ENCODE data around the gene CITED2. TPM values are rescaled to one million over a fixed set of nuclear protein-coding genes. Genes with fewer than 3 reads are reported as not detected.

CITED2 gene
- total RNA-seq, 2 experiments from 2014 or later, result 45.1 to 58.1 TPM

DNA sequence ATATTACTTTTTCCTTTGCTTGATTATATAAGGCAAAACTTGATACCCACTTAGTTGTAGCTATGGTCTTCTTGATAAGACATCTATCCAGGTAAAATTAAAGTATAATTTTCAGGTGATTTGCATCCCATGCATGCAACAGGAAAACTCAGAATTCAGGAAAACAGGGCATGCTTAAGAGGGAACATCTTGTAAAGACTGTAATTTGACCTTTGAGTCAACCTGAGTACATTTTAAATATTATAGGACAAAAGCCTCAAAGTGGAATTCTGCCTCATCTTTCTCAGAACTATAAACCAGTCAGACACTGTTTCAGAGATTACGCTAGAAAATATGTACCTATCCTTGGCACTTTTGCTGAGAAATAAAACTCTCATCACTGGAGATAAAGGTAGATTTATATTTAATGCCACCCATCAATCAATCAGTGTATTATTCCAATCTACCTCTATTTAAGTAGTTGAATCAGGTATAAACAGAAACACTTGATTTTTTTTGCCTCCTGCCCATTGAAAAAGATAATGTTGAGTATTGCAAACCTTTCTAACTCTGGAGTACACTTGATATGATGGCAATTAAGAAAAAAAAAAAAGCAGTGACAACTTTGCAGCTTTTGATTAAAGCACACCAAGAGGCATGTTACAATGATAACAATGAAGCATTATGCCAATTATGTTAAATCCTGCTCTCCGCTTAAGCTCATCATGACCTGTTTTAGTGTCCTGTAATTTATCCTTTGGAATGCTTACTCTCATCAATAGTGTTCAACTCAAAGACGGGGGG, 2.8 kb downstream of the CITED2 start:
- H3K4me3 Mint-ChIP-seq, result peak overlapping the region; percentile 99
- ChIA-PET CTCF (interaction anchor here (0.9 to 7.7 kb wide), 6 partner anchors 22 to 265 kb away, joined by 3 to 94 read pairs (median 4); no protein-coding TSS in a partner anchor), POLR2A (no interaction called here)
- intact Hi-C loops (cut with DNase I, micrococcal nuclease), result loop anchor here (2.0 to 10.0 kb wide), 9 partner anchors 149 to 1553 kb away; partner anchors contain the start of genes ABRACL (in 1 of the 2) and REPS1 (in 1 of the 2)
- H3K9me3 Mint-ChIP-seq (ENCODE audit: low read depth), result no peaks in the 10 kb centered on the region
- no peaks in the 10 kb centered on the region for H3K27me3 Mint-ChIP-seq
- DNase-seq, result no peak
- H3K4me1 Mint-ChIP-seq, result peaks cover 43% of the 10 kb centered on the region
- peaks cover 30% of the 10 kb centered on the region for H3K36me3 Mint-ChIP-seq (ENCODE audit: low read depth)
- peak overlapping the region; percentile 79 for H3K27ac Mint-ChIP-seq
- ATAC-seq, result no peak

DNA sequence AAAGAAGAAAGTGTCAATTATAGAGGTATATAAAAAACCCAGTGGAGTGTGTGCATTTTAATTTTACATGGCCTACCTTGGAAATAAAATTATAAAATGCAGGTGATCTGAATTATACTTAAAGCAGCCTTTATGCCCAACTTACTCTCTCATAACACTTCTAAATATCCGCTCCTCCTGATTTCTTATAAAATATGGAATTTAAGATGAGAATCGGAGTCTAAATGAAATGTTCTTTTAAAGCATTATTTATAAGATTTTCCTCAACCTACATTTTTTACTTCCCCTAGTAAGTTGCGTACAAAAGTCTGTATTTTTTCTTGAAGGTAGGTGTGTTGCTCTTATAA, 3.5 kb downstream of the CITED2 start:
- ChIA-PET CTCF (interaction anchor here (0.6 to 7.7 kb wide), 12 partner anchors 10 to 264 kb away, joined by 3 to 94 read pairs (median 6); no protein-coding TSS in a partner anchor), POLR2A (interaction anchor here (0.7 kb wide), 1 partner anchor 382 kb away, joined by 6 read pairs; no protein-coding TSS in a partner anchor)
- ATAC-seq (no peak), DNase-seq (no peak)
- Mint-ChIP-seq H3K27ac (peak overlapping the region; percentile 49), H3K4me3 (peak overlapping the region; percentile 99), H3K9me3 (ENCODE audit: low read depth) (no peaks in the 10 kb centered on the region), H3K27me3 (no peaks in the 10 kb centered on the region), H3K36me3 (ENCODE audit: low read depth) (peaks cover 30% of the 10 kb centered on the region), H3K4me1 (peaks cover 38% of the 10 kb centered on the region)
- intact Hi-C loops (cut with DNase I, micrococcal nuclease), result loop anchor here (2.0 to 10.0 kb wide), 7 partner anchors 344 to 1554 kb away; partner anchors contain the start of genes ABRACL (in 1 of the 2) and REPS1 (in 1 of the 2)

DNA sequence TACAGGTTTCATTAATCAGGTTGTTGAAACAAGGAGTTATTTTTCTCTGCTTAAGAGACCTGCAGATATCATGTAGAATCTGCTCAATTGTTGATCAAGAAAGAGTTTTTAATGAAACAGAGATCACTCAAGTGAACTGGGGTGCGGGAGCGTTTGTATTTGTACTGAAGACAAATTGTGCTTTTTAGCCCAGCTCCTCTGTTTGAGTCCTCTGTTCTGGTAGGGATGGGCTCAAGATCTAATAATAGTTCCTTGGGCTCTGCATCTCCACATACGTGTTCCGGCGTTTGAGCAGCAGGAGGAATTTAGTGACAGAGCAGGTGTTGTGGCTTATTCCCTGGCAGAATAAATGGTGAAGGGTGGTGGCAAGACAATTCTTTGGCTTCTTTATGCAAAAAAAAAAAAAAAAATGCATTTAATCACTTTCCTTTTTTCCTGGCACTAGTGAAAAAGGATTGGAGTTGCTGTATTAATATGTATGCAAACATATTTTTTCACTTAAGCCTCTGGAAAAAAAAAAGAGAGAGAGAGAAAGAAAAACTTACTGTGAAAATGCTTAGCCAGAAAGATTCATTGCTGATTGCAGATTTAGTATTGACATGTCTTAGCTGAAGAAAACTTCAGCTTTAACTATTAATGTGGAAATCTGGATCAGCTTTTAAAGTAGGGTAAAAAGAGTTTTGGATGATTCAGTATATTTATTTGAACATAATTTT, 4.0 kb downstream of the CITED2 start:
- no peaks in the 10 kb centered on the region for H3K27me3 Mint-ChIP-seq

DNA sequence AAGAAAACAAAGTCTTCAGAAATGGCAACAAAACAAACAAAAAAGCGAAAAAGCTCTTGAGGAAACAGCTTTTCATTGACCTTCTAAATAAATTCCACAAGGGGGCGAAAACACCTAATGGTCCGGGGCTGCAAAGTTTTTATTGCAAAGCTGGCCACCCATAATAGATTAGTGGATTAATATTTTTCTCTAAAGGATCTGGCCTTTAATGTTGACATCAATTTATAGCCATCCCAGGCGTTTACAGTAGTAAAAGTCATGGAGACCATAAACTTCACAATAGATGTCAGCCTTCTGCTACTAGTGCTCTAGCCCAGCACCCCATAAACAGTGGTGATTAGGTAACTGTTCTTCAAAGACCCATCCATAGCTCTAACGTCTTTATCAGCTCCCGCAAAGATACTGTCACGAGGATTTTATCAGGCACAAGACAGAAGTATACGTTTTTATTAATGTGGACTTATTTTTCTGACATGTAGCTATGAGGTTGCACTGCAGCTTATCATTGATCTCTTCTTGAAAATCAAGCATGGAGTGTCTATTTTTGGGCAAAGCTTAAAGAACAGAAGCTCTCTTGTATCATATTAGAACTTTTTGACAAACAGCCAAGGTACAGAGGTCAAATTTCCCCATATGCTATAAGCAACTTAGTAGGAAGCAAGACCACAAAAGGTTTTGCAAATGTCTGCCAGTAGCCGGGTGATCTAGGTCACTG, 4.7 kb downstream of the CITED2 start:
- ChIA-PET CTCF (interaction anchor here (0.7 to 7.7 kb wide), 45 partner anchors 9 to 625 kb away, joined by 3 to 94 read pairs (median 4); no protein-coding TSS in a partner anchor), POLR2A (interaction anchor here (0.6 to 1.4 kb wide), 5 partner anchors 13 to 233 kb away, joined by 4 to 11 read pairs (median 5); no protein-coding TSS in a partner anchor)
- no peaks in the 10 kb centered on the region for H3K27me3 Mint-ChIP-seq
- H3K27ac Mint-ChIP-seq, result peak overlapping the region; percentile 49
- DNase-seq, result peak; percentile 32
- ATAC-seq, result no peak
- no peaks in the 10 kb centered on the region for H3K9me3 Mint-ChIP-seq (ENCODE audit: low read depth)
- peak overlapping the region; percentile 12 for H3K4me3 Mint-ChIP-seq
- H3K36me3 Mint-ChIP-seq (ENCODE audit: low read depth), result peaks cover 30% of the 10 kb centered on the region
- intact Hi-C loops (cut with DNase I, micrococcal nuclease), result loop anchor here (2.0 to 10.0 kb wide), 8 partner anchors 342 to 1555 kb away; partner anchors contain the start of genes ABRACL (in 1 of the 2) and REPS1 (in 1 of the 2)
- peaks cover 37% of the 10 kb centered on the region for H3K4me1 Mint-ChIP-seq

More for the DNA sequence above, 4.0 kb downstream of the CITED2 start:
- Mint-ChIP-seq H3K36me3 (ENCODE audit: low read depth) (peaks cover 30% of the 10 kb centered on the region), H3K27ac (peak overlapping the region; percentile 49), H3K9me3 (ENCODE audit: low read depth) (no peaks in the 10 kb centered on the region), H3K4me1 (peaks cover 37% of the 10 kb centered on the region), H3K4me3 (peak overlapping the region; percentile 12)
- DNase-seq (no peak), ATAC-seq (no peak)
- intact Hi-C loops (cut with DNase I, micrococcal nuclease), result loop anchor here (2.0 to 10.0 kb wide), 7 partner anchors 343 to 1554 kb away; partner anchors contain the start of genes ABRACL (in 1 of the 2) and REPS1 (in 1 of the 2)
- CTCF ChIA-PET, result interaction anchor here (0.6 to 7.7 kb wide), 39 partner anchors 10 to 570 kb away, joined by 3 to 94 read pairs (median 5); no protein-coding TSS in a partner anchor
- POLR2A ChIA-PET, result interaction anchor here (0.7 to 1.4 kb wide), 4 partner anchors 108 to 381 kb away, joined by 5 to 11 read pairs (median 6); no protein-coding TSS in a partner anchor

DNA sequence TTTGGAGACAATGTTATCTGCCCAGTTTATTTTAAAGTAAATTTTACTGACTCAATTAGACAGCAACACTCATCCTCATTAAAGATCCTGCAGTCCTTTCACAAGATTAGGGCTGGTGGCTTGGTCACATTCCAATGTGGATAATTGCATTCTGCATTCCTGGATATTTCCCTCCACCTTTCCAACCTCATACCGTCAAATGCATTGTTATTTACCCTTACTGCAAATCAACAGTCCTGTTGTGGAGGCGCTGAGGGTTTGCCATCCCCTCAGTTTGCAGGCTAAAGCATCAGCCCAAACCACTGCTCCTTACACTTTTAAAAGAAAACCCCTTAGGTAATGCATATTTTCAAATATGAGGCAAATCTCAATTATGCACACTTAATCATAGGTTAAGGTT, 5.4 kb downstream of the CITED2 start:
- intact Hi-C loops (cut with DNase I, micrococcal nuclease), result loop anchor here in 1 of 2 experiments (2.0 kb wide), 1 partner anchor 1552 kb away; no protein-coding TSS in a partner anchor
- Mint-ChIP-seq H3K36me3 (ENCODE audit: low read depth) (peaks cover 27% of the 10 kb centered on the region), H3K9me3 (ENCODE audit: low read depth) (no peaks in the 10 kb centered on the region), H3K4me3 (no peak overlapping the region), H3K27ac (no peak overlapping the region), H3K27me3 (no peaks in the 10 kb centered on the region), H3K4me1 (peaks cover 43% of the 10 kb centered on the region)
- ATAC-seq, result no peak
- no peak for DNase-seq
- ChIA-PET CTCF (interaction anchor here (0.7 to 7.7 kb wide), 37 partner anchors 8 to 625 kb away, joined by 3 to 94 read pairs (median 4); no protein-coding TSS in a partner anchor), POLR2A (interaction anchor here (0.6 to 1.4 kb wide), 3 partner anchors 61 to 232 kb away, joined by 4 to 5 read pairs (median 5); no protein-coding TSS in a partner anchor)

DNA sequence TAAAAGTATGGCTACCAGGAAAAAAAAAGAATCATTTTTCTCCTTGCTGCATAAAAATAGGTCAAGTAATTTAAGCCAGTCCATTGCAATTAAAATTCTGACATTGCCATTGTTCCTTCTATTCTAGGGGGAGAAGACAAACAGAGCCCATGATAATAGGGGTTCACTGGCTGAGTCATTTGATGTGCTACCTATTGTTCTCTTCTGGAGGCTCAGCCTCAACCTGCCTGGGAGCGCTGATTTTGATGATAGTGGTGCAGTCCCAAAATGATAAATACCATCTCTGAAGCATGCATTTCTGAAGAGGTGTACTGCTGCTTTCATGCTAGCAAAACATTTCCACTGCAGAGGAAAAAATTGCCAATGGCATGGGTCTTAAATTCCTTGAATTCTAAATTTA, 5.8 kb downstream of the CITED2 start:
- Mint-ChIP-seq H3K27ac (no peak overlapping the region), H3K27me3 (no peaks in the 10 kb centered on the region), H3K36me3 (ENCODE audit: low read depth) (peaks cover 23% of the 10 kb centered on the region), H3K9me3 (ENCODE audit: low read depth) (no peaks in the 10 kb centered on the region), H3K4me3 (no peak overlapping the region), H3K4me1 (peaks cover 45% of the 10 kb centered on the region)
- intact Hi-C loops (cut with DNase I, micrococcal nuclease), result loop anchor here in 1 of 2 experiments (2.0 kb wide), 1 partner anchor 1552 kb away; no protein-coding TSS in a partner anchor
- DNase-seq (no peak), ATAC-seq (no peak)
- POLR2A ChIA-PET, result interaction anchor here (0.6 kb wide), 1 partner anchor 213 kb away, joined by 9 read pairs; no protein-coding TSS in a partner anchor
- CTCF ChIA-PET, result interaction anchor here (1.0 kb wide), 1 partner anchor 244 kb away, joined by 4 read pairs; no protein-coding TSS in a partner anchor

DNA sequence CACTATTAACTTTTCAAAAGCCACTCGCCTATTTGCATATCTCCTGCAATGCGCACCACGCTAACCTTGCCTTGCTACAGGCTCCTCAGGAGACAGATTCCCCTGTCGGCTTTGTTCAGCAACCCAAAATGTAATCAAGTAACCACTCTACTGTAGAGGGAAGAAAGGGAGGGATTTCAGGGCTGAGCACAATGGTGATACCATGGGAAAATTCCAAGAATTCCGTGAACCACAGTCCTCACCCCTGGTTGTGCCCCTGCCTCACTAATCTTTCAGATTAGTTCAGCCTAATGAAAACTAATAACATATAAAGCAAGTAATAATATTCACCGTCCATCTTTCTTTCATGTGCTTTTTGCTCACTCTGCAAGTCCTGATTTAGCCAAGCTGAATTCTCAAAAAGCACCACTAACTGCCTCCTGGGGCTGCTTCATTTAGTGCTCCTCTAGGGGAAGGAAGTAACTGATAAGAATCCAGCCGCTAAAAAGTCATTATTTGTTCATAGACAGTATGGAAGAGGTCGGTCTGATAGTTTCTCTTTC, 6.6 kb downstream of the CITED2 start:
- H3K27ac Mint-ChIP-seq, result no peak overlapping the region
- ChIA-PET POLR2A (interaction anchor here (0.6 kb wide), 1 partner anchor 212 kb away, joined by 9 read pairs; no protein-coding TSS in a partner anchor), CTCF (interaction anchor here (0.7 to 1.0 kb wide), 3 partner anchors 135 to 243 kb away, joined by 3 to 4 read pairs (median 3); no protein-coding TSS in a partner anchor)
- peaks cover 49% of the 10 kb centered on the region for H3K4me1 Mint-ChIP-seq
- H3K4me3 Mint-ChIP-seq, result no peak overlapping the region
- ATAC-seq (no peak), DNase-seq (no peak)
- peaks cover 16% of the 10 kb centered on the region for H3K36me3 Mint-ChIP-seq (ENCODE audit: low read depth)
- H3K9me3 Mint-ChIP-seq (ENCODE audit: low read depth), result no peaks in the 10 kb centered on the region
- intact Hi-C loops (cut with DNase I, micrococcal nuclease), result loop anchor here in 1 of 2 experiments (2.0 kb wide), 1 partner anchor 1553 kb away; no protein-coding TSS in a partner anchor
- no peaks in the 10 kb centered on the region for H3K27me3 Mint-ChIP-seq

DNA sequence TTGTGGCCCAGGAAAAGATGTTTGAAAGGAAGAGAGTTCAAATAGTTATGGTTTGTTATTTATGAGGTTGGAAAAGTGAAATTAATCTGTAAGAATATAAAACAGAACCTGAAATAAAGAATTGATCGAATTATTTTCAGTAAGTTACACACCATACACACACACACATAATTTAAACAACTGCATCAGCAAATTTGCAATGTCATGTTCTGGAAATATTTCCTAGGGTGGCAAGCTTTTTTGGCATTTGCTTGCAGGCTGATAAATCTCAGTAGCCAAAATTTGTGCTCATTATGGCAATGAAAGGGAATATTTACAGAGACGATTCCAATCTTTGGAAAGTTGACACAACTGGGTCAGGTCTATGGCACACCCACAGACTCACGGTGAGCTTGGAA, 9.5 kb downstream of the CITED2 start:
- no peak for DNase-seq
- Mint-ChIP-seq H3K9me3 (ENCODE audit: low read depth) (no peaks in the 10 kb centered on the region), H3K4me3 (no peak overlapping the region), H3K27ac (no peak overlapping the region), H3K4me1 (peaks cover 30% of the 10 kb centered on the region), H3K27me3 (no peaks in the 10 kb centered on the region), H3K36me3 (ENCODE audit: low read depth) (no peaks in the 10 kb centered on the region)
- no peak for ATAC-seq
- intact Hi-C loops (cut with DNase I, micrococcal nuclease), result loop anchor here (1.0 to 2.0 kb wide), 7 partner anchors 146 to 776 kb away; partner anchors contain the start of gene ABRACL (in 1 of the 2)
- ChIA-PET POLR2A (interaction anchor here (1.1 kb wide), 2 partner anchors 74 to 146 kb away, joined by 3 to 4 read pairs; no protein-coding TSS in a partner anchor), CTCF (interaction anchor here (0.5 to 3.6 kb wide), 57 partner anchors 8 to 775 kb away, joined by 3 to 113 read pairs (median 5); partner anchors contain the start of genes CCDC28A, CITED2, REPS1 and TXLNB)

DNA sequence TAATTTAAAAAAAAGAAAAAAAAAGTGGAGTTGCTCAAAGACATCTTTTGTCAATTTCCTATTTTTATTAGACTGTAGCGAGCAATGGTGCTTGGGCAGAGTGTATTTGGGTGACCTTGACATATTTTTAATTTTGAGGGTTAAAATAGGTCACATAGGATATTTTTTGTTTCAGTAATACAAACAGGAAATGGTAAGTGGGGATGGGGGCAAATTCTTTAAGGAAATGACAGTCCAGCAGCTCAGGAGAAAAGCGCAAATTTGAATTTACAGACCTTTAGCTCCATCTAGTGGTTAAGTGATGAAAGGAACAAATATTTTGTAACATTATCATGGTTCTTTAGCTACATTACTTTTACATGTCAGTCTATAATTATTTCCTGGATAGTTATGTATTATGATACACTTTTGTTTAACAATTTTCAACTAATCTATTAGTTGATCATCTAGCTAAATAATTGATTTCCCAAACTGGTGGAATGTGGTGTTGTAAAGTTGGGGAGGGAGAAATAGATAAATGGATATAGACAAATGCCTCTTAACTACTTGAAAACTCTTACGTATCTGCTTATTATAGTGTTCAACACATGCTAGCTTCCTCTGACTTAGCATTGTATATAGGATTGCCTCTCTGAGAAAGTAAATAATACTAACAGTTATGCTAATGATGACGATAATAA, 10.0 kb downstream of the CITED2 start:
- Mint-ChIP-seq H3K4me1 (peaks cover 25% of the 10 kb centered on the region), H3K27me3 (no peaks in the 10 kb centered on the region), H3K4me3 (no peak overlapping the region), H3K9me3 (ENCODE audit: low read depth) (no peaks in the 10 kb centered on the region), H3K36me3 (ENCODE audit: low read depth) (no peaks in the 10 kb centered on the region), H3K27ac (no peak overlapping the region)
- DNase-seq (no peak), ATAC-seq (peak; percentile 57)
- CTCF ChIA-PET, result interaction anchor here (0.5 to 3.6 kb wide), 59 partner anchors 8 to 926 kb away, joined by 3 to 113 read pairs (median 5); partner anchors contain the start of genes CCDC28A, CITED2, REPS1 and TXLNB
- intact Hi-C loops (cut with DNase I, micrococcal nuclease), result loop anchor here (1.0 to 2.0 kb wide), 7 partner anchors 145 to 776 kb away; partner anchors contain the start of gene ABRACL (in 1 of the 2)
- POLR2A ChIA-PET, result interaction anchor here (0.6 to 1.1 kb wide), 3 partner anchors 74 to 394 kb away, joined by 3 to 4 read pairs (median 3); no protein-coding TSS in a partner anchor

Measured in activated CD4-positive, alpha-beta T cell treated with anti-CD3 and anti-CD28 coated beads for 36 hours (primary cell).